ENCODE results near the gene DCXR.

The DCXR gene

GRCh38 chr17:81994593-81995462 is 42.7 kb downstream of the DCXR start:
- no peaks in the 10 kb centered on the region for H3K9me3 ChIP-seq (ENCODE audit: control insufficient read depth, low read length)
- H3K27ac ChIP-seq (ENCODE audit: insufficient read depth, low read depth, low read length, poor library complexity, severe bottlenecking): no peak overlapping the region
- H3K27me3 ChIP-seq (ENCODE audit: control insufficient read depth, insufficient read depth, low read length, poor library complexity, severe bottlenecking): no peaks in the 10 kb centered on the region
- H3K4me3 ChIP-seq (ENCODE audit: insufficient read depth, low read depth, low read length): no peak overlapping the region
- peaks cover 4% of the 10 kb centered on the region for H3K36me3 ChIP-seq (ENCODE audit: control insufficient read depth, insufficient read depth, low read length)
- 87 to 89% methylated on average over 39 of the region's 39 CpGs for WGBS, 2 experiments
- peaks cover 50% of the 10 kb centered on the region for H3K4me1 ChIP-seq (ENCODE audit: control insufficient read depth, insufficient read depth, low read length)

DNA sequence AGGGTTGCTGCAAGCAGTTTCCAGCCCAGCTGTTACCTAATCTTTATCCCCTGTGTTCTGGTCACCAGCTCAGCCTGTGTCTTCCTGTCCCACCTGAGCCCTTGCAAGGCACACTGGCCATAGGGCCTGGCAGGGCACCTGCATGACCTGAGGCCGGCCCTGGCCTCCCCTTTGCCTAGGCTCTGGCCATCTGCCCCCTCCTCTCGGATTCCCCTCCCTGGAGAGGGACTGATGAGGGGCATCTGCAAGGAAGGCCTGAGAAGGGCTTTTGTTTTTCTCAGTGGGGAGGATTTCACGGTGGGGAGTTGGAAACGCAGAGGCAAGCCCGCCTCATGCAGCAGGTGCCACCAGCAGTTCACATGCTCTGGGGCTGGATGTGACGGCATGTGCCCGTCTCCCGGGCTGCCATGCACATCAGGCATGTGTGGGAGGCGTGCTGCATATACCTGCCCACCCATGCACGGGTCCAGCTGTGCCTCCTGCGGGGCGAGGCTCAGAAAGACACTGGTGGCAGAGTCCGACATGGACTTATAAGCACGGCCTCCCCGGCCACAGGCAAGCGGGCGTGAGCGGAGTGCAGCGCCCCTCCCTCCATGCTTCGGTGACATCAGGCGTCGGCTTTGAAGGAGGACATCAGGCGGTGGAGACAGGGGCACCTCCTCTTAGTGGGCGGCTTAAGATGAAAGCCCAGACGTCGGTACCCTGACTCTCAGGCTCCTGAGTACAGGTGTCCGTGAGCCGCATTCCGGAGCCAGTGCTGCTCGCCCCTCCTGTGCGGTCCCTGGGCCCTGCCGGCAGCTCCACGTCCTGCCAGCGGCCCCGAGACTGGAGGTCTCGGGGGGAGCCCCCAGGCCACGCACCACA is 43.5 kb downstream of the DCXR start:
- peak overlapping the region; percentile 69 for H3K27ac ChIP-seq (ENCODE audit: insufficient read depth, low read depth, low read length, poor library complexity, severe bottlenecking)
- H3K4me1 ChIP-seq (ENCODE audit: control insufficient read depth, insufficient read depth, low read length): peaks cover 50% of the 10 kb centered on the region
- no peaks in the 10 kb centered on the region for H3K9me3 ChIP-seq (ENCODE audit: control insufficient read depth, low read length)
- H3K4me3 ChIP-seq (ENCODE audit: insufficient read depth, low read depth, low read length): peak overlapping the region; percentile 4
- peaks cover 4% of the 10 kb centered on the region for H3K36me3 ChIP-seq (ENCODE audit: control insufficient read depth, insufficient read depth, low read length)
- WGBS, 2 experiments: 75 to 77% methylated on average over 37 of the region's 37 CpGs
- H3K27me3 ChIP-seq (ENCODE audit: control insufficient read depth, insufficient read depth, low read length, poor library complexity, severe bottlenecking): no peaks in the 10 kb centered on the region

DNA sequence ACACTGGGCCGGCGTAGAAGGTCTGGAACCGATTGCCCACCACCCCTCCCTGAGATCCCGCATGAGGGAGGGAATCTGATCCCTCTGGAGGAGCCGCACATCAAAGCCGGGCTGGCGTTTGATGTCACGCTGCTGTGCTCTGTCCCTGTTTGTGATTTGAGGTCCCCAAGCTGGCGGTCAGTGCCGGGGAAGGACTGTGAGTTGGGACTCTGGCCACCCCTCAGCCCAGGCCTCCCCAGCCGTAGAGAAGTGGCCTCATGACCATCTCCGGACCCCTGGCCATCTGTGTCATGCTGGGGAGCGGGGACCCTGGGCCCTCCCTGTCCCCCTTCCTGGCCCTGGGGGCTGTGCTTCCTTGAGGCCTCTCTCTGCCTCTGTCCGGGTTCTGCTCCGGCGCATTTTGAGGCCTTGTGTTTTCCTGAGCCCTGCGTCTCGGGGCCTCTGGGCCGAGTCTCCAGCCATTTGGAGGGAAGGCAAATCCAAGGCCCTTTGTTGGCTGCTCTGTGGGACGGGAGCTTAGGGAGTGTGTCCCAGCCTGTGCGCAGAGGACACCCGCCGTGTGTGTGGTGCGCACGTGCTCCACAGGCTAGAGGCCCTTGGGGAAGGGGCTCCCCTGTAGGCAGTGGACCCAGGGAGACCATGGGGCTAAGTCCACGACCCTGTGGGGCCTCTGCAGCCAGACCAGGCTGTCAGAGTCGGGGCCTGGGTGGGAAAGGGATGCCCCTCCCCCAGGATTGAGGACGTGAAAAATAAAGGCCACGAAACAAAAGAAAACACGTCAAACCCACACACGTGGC is 45.0 kb downstream of the DCXR start:
- H3K27ac ChIP-seq (ENCODE audit: insufficient read depth, low read depth, low read length, poor library complexity, severe bottlenecking): peak overlapping the region; percentile 93

DNA sequence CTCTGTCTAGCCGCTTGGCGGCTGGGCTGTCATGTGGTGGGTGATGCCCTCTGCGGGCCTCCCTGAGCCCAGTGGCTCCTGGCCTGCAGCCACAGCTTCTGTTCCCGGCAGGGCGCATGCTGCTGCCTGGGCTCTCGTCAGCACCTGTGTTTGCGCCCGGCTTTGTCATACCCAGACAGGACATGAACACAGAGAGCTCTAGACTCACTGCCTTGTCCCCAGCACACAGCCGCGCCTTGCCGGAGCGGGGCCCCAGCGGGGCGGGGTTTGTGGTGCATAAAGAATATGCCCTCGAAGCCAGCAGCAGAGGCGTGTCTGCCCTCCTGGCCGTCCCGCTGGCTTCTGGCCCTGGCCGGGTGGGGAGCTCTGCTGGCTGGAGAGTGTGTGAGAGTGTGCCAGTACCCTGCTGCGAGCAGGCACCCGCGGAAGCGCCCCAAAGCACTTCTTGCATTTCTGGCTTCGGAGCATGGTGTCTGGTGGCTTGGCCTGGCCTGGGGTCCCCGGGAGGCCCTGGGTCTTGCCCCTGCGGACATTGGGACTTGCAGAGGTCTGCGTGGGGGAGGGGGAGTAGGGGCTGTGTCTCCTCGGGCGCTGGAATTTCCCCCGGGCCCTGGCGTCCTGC is 45.7 kb downstream of the DCXR start:
- H3K4me1 ChIP-seq (ENCODE audit: control insufficient read depth, insufficient read depth, low read length): peaks cover 50% of the 10 kb centered on the region
- peak overlapping the region; percentile 93 for H3K27ac ChIP-seq (ENCODE audit: insufficient read depth, low read depth, low read length, poor library complexity, severe bottlenecking)
- 34 to 35% methylated on average over 31 of the region's 31 CpGs for WGBS, 2 experiments
- no peaks in the 10 kb centered on the region for H3K9me3 ChIP-seq (ENCODE audit: control insufficient read depth, low read length)
- H3K4me3 ChIP-seq (ENCODE audit: insufficient read depth, low read depth, low read length): peak overlapping the region; percentile 6
- H3K36me3 ChIP-seq (ENCODE audit: control insufficient read depth, insufficient read depth, low read length): peaks cover 4% of the 10 kb centered on the region
- H3K27me3 ChIP-seq (ENCODE audit: control insufficient read depth, insufficient read depth, low read length, poor library complexity, severe bottlenecking): no peaks in the 10 kb centered on the region

More for the DNA sequence above, 45.0 kb downstream of the DCXR start:
- no peaks in the 10 kb centered on the region for H3K27me3 ChIP-seq (ENCODE audit: control insufficient read depth, insufficient read depth, low read length, poor library complexity, severe bottlenecking)
- peaks cover 4% of the 10 kb centered on the region for H3K36me3 ChIP-seq (ENCODE audit: control insufficient read depth, insufficient read depth, low read length)
- WGBS, 2 experiments: 41 to 43% methylated on average over 31 of the region's 31 CpGs
- peaks cover 50% of the 10 kb centered on the region for H3K4me1 ChIP-seq (ENCODE audit: control insufficient read depth, insufficient read depth, low read length)
- H3K4me3 ChIP-seq (ENCODE audit: insufficient read depth, low read depth, low read length): no peak overlapping the region
- no peaks in the 10 kb centered on the region for H3K9me3 ChIP-seq (ENCODE audit: control insufficient read depth, low read length)

DNA sequence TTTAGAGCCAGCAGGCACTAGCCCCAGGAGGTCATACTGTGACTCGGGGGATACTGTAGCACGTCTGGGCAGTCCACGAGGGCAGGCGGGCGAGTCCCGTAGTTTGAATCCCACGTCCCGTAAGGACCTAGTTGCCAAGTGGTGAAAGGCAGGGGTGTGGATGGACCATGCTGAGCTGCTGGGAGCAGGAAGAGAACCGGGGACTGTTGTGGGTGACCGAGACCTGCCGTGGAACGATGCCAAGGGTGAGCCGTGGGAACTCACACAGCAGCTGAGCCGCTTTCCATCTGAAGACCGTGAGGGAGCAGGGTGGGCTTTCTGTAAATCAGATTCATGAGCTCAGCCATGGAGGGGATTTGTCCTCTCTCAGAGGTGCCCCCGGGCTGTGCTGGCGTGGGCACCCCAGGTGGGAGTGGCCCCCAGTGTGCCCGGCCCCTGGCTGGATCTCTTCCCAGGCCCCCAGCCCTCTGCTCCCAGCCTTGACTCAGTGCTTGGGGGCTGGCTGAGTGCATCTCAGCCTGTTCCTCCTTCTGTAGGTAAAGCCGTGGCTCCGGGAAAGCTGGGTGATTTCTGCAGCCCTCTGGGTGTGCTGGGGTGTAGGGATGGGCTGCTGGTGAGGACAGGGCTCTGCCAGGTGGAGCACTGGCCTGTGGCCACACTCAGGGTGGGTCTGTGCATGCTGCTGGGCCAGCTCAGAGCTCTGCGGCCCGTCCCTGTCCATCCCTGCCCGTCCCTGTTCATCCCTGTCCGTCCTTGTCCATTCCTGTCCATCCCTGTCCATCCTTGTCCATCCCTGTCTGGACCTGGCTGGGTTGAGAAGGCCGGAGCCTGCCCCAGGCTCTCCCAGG is 46.4 kb downstream of the DCXR start:
- peak overlapping the region; percentile 93 for H3K27ac ChIP-seq (ENCODE audit: insufficient read depth, low read depth, low read length, poor library complexity, severe bottlenecking)
- 90 to 91% methylated on average over 25 of the region's 25 CpGs for WGBS, 2 experiments

DNA sequence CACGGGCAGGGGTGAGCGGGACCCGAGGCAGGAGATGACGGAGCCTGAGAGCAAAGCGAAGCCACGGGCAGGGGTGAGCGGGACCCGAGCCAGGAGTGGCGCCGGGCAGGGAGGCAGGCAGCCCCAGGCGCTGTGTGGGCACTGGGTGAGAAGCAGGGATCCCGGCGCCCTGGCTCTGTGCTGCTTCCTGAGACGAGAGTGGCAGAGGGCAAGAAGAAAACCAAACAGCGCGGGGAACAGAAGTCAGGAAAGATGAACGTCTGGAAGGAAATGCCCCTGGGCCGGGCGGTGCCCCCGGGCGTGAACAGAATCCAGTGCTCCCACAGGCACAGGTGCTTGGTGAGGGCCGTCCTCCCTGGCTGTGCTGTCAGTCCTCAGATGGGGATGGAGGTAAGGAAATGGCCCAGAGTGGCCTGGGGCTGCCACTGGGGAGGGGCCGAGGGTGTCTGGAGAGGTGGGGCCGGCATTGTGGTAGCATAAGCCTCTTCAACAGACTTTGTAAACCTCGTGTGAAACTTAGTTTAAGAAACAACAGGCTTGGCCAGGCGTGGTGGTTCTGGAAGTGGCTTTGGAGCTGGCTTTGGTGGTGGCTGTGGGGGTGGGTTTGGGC is 50.2 kb downstream of the DCXR start:
- H3K36me3 ChIP-seq (ENCODE audit: control insufficient read depth, insufficient read depth, low read length): peaks cover 13% of the 10 kb centered on the region
- no peak overlapping the region for H3K27ac ChIP-seq (ENCODE audit: insufficient read depth, low read depth, low read length, poor library complexity, severe bottlenecking)
- WGBS, 2 experiments: 94 to 95% methylated on average over 26 of the region's 26 CpGs
- H3K9me3 ChIP-seq (ENCODE audit: control insufficient read depth, low read length): no peaks in the 10 kb centered on the region
- H3K27me3 ChIP-seq (ENCODE audit: control insufficient read depth, insufficient read depth, low read length, poor library complexity, severe bottlenecking): no peaks in the 10 kb centered on the region
- no peak overlapping the region for H3K4me3 ChIP-seq (ENCODE audit: insufficient read depth, low read depth, low read length)
- peaks cover 15% of the 10 kb centered on the region for H3K4me1 ChIP-seq (ENCODE audit: control insufficient read depth, insufficient read depth, low read length)

More for the DNA sequence above, 46.4 kb downstream of the DCXR start:
- Histone ChIP-seq H3K4me1 (ENCODE audit: control insufficient read depth, insufficient read depth, low read length) (peaks cover 50% of the 10 kb centered on the region), H3K27me3 (ENCODE audit: control insufficient read depth, insufficient read depth, low read length, poor library complexity, severe bottlenecking) (no peaks in the 10 kb centered on the region), H3K4me3 (ENCODE audit: insufficient read depth, low read depth, low read length) (no peak overlapping the region), H3K36me3 (ENCODE audit: control insufficient read depth, insufficient read depth, low read length) (peaks cover 4% of the 10 kb centered on the region), H3K9me3 (ENCODE audit: control insufficient read depth, low read length) (no peaks in the 10 kb centered on the region)

- H3K36me3 ChIP-seq (ENCODE audit: control insufficient read depth, insufficient read depth, low read length): peaks cover 13% of the 10 kb centered on the region
- 95 to 97% methylated on average over 26 of the region's 26 CpGs for WGBS, 2 experiments
- no peak overlapping the region for H3K27ac ChIP-seq (ENCODE audit: insufficient read depth, low read depth, low read length, poor library complexity, severe bottlenecking)
- H3K9me3 ChIP-seq (ENCODE audit: control insufficient read depth, low read length): no peaks in the 10 kb centered on the region
- H3K27me3 ChIP-seq (ENCODE audit: control insufficient read depth, insufficient read depth, low read length, poor library complexity, severe bottlenecking): no peaks in the 10 kb centered on the region
- no peak overlapping the region for H3K4me3 ChIP-seq (ENCODE audit: insufficient read depth, low read depth, low read length)
- H3K4me1 ChIP-seq (ENCODE audit: control insufficient read depth, insufficient read depth, low read length): peaks cover 8% of the 10 kb centered on the region
Measured at GRCh38 chr17:81986606-81987005, 50.9 kb downstream of the DCXR start.

Measured in ectodermal cell (in vitro differentiated cells).